Measurements from ENCODE around the gene PTCD2.
"Not testable (repeated sequence)": the region's sequence is repeated elsewhere in the genome, so short reads cannot be mapped to it uniquely, and the experiment has no call there.

The PTCD2 gene

DNA sequence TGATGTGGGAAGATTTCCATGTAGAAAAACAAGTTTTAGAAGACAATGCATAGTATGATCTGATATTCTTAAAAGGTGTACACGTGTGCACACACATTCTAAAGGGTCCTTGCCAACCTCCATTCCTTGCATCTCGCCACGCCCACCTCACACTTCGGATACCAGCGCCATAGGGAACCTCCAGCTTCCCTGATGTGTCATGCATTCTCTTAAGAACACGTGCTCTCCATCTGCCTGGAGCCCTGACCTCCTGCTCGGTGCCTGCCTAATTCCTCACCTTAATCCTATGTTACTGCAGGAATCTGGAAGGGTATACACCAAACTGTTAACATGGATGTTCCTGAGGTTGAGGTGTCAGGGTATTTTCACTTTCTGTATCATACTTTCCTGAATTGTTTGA, 63.1 kb downstream of the PTCD2 start:
- DNase-seq: peak; percentile 72

DNA sequence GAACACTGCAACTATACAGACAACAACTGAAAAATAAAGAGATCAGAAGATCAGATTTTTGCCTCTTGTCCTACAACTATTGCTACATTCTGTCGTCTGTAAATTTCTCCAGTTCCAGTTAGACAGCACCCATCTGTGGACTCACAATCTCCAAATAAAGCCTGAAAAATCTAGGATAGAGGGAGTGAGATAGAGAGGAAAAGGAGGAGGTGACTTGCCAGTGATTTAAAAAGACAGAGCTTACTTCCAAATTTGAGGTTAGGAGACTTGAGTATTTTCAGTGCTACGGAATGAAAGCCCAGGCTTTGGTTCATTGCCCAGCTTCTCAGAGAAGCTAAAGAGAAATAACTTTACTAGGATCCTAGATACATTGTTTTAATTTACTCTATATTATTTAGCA, 63.6 kb downstream of the PTCD2 start:
- DNase-seq: no peak

- DNase-seq: no peak
Measured at GRCh38 chr5:72386639-72387038, 66.5 kb downstream of the PTCD2 start.

DNA sequence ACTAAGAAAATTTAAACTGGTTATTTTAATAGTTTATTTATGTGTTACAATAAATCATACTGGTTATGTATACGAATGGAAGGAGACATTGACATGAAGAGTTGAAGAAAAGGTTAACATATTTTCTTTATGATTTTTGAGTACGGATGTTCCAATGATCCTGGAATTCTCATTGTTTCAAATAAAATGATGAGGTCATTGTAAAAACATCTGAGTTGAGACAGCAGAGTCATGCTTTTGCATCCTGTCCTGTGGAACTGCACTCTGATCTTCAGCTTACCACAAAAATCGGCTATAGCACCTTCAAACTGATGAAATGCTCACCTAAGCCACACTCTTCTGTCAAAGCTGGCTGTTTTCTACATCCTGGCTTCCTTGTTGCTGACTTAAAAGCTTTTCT, 67.8 kb downstream of the PTCD2 start:
- peak; percentile 84 for DNase-seq

- DNase-seq: no peak
Measured at GRCh38 chr5:72388646-72389045, 68.5 kb downstream of the PTCD2 start.

DNA sequence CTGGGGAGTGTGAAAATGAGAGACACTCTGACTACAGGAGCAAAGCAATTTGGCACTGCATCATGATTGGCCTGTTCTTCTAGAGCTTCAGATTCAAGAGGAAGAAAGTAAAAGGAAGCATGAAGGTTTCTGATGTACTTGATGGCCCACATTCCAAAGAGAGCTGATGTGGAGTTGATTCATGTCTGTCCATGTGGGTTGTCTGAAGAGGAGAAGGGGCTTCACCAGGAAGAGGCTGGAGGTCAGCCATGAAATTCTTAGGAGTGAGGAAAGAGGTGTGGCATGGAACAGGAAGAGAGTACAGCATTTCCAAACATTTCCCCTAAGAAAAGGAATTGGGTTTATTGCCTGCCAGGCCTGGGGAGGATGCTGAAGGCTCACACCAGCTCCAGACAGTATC, 70.7 kb downstream of the PTCD2 start:
- DNase-seq: peak; percentile 33

DNA sequence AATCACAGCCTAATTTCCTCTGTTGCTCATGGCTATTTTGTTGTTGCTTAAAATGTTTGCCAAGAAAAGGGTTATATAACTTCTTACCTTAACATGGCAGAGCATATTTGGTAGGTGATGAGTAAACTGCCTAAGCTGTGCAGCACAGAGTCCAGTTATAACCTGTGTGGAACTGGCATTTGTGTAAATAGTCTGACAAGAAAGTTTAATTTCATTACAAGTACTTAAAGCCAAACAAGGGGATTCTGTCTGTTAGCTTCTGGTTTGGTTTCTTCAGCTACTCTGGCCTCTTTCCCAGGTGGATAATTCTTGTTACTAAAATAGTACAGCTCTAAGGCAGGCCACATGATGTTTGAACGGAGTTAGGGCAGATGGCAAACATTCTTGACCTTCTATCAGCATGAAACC, 72.2 kb downstream of the PTCD2 start:
- DNase-seq: no peak

GRCh38 chr5:72393052-72393451, 72.9 kb downstream of the PTCD2 start:
- DNase-seq: no peak

- DNase-seq: no peak
Measured at GRCh38 chr5:72394688-72395087, 74.5 kb downstream of the PTCD2 start.

DNA sequence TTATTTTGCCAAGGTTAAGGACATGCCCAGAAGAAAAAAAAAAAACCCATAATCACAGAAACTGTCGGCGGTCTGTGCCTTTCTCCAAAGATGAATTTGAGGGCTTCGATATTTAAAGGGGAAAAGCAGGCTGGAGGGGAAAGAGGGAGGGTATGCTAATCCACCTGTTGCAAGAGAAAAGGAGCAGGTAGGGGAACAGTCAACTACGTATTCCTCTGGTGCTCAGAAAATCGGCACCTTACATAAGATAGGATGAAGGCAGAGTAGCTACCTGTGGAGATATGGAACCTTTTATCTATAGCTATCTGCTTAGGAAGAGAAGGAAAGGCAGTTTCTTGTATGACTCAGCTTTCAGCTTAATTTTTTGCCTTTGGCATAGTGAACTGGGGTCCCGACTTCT, 77.7 kb downstream of the PTCD2 start:
- DNase-seq: no peak

GRCh38 chr5:72400950-72401349, 80.8 kb downstream of the PTCD2 start:
- no peak for DNase-seq

DNA sequence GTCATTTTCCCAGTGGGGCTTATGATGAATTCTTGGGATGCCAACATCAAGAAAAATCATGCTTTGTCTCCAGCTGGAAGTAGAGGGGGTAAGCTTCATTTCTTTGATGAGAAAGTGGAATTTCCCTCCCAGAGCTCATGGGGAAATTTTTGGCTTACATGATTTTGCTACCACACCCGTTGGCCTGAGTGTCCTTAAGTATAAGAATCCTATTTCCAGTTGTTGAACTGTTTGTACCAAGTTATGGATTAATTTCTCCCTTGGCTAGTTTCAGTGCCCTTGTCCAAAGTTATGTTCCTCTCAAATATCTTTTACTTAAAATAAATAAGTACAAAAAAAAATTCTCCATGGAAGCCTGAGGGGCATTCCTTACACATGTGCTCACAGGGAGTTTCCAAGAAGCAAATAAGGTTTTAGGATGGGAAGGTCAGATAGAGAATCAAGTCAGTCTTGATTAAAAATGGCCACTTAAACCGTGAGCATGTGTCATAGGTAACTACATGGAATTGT, 82.3 kb downstream of the PTCD2 start:
- no peak for DNase-seq

GRCh38 chr5:72402959-72403628, 82.9 kb downstream of the PTCD2 start:
- no peak for DNase-seq

DNA sequence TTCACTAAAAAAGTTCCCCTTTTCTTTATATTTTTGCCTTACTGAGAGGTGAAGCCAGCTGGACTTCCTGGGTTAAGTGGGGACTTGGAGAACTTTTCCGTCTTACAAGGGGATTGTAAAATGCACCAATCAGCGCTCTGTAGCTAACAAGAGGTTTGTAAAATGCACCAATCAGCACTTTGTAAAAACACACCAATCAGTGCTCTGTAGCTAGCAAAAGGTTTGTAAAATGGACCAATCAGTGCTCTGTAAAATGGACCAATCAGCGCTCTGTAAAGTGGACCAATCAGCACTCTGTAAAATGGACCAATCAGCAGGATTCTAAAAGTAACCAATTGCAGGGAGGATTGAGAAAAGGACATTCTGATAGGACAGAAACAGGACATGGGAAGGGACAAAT, 84.6 kb downstream of the PTCD2 start:
- DNase-seq: not testable (repeated sequence)

DNA sequence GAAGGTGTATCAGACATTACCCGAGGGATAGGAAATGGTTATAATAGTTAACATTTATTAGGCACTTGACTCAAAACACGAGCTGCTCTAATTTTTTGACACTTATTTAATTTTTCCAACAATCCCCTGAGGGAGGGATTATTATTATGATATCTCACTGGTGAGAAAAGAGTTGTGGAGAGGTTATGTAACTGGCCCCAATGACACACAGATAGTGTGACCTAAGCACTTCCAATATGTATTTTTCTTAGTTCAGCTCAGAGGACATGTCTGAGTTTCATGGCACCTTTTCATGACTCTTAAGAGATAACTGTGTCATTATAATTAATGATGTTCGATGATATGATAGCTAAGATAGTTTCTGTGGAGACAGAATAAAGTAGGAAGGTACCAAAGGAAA, 86.9 kb downstream of the PTCD2 start:
- no peak for DNase-seq

- no peak for DNase-seq
Measured at GRCh38 chr5:72407541-72407940, 87.4 kb downstream of the PTCD2 start.

DNA sequence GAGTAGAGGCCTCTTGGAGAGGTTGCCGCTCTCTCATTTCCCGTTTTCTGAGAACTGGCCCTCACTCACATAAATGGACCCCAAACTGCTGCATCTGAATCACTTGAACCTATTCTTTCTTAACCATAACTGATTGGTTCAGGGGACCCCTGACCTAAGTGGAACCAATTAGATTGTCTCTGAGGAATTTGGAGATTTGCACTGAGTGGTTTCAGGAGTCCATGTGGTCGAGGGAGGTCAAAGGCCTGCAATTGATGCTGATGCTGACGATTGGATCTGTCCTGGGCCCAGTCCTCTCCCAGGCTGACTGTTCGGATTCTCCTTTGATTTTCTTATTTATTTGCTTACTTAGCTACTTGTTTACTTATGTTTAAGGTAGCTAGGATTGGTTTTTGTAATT, 88.0 kb downstream of the PTCD2 start:
- no peak for DNase-seq

- no peak for DNase-seq
Measured at GRCh38 chr5:72408603-72409002, 88.4 kb downstream of the PTCD2 start.

GRCh38 chr5:72410688-72411295, 90.6 kb downstream of the PTCD2 start:
- peak; percentile 47 for DNase-seq

GRCh38 chr5:72412283-72413055, 92.3 kb downstream of the PTCD2 start:
- DNase-seq: peak; percentile 84

- DNase-seq: no peak
Measured at GRCh38 chr5:72415616-72416325, 95.6 kb downstream of the PTCD2 start.

- DNase-seq: no peak
Measured at GRCh38 chr5:72417333-72418062, 97.3 kb downstream of the PTCD2 start.
